HepG2 (cell line): ENCODE data around the gene ALG14. TPM values are rescaled to one million over a fixed set of nuclear protein-coding genes. Genes with fewer than 3 reads are reported as not detected.

Experiments
- ATAC-seq: fragments of 200-7000 bp; cut with Tn5 transposase; 3 replicates; pipeline ENCODE4 v1.9.1; 2020; ENCODE audit warnings: mild to moderate bottlenecking, moderate library complexity
- BruUV-seq: library from RNA; stranded (reverse); fragments of 400-500 nt; replicated peaks from 2 replicates; lab custom pipeline; 2021; lab: Mats Ljungman, UMichigan
- CTCF ChIA-PET: fragments of 300-600 bp; formaldehyde crosslinking; extraction: SDS; loops from one replicate; lab custom pipeline; 2021; ENCODE audit warnings: low total read pairs, inconsistent platforms, low intra/inter-chr PET ratio; lab: Yijun Ruan, JAX
- POLR2A ChIA-PET: fragments of 350-600 bp; sonication (Branson Sonifier 250); formaldehyde crosslinking; loops from one replicate; lab custom pipeline; 2020; ENCODE audit warnings: antibody characterized with exemption, inconsistent platforms; lab: Yijun Ruan, JAX
- DNase-seq: peaks from one replicate; pipeline ENCODE4 v3.0.0-alpha.2; 2015; ENCODE audit warnings: low spot score
- FAIRE-seq: peaks from 3 replicates; lab custom pipeline; 2011; peaks lifted over from hg19 to GRCh38; lab: Jason Lieb, UNC
- H2AFZ ChIP-seq: one replicate; pipeline ENCODE4 v1.6.1; 2011; ENCODE audit warnings: low read length, inconsistent platforms
- H3K27ac ChIP-seq: fragments of 300-600 bp; 3 replicates; pipeline ENCODE4 v1.8.0; 2011; ENCODE audit warnings: mixed run types, mild to moderate bottlenecking, mixed read lengths, low read length, inconsistent platforms; ENCODE audit not compliant: insufficient read depth; ENCODE audit errors: extremely low read length
- H3K27me3 ChIP-seq, 2 experiments: fragments of 200-600 bp in 1 of 2; 2 replicates in 1 of 2; 3 replicates in 1 of 2; pipeline versions ENCODE4 v1.6.0 to v1.8.0; 2011; ENCODE audit warnings: low read length in 2 of 2, mild to moderate bottlenecking in 2 of 2, moderate library complexity in 2 of 2, inconsistent platforms in 1 of 2; ENCODE audit not compliant: insufficient read depth in 2 of 2, control insufficient read depth in 1 of 2
- H3K36me3 ChIP-seq, 2 experiments: fragments of 200-600 bp in 1 of 2; replicated peaks in 1 of 2; 2 replicates in 1 of 2; 3 replicates in 1 of 2; pipeline versions ENCODE4 v1.5.1 to v1.8.0; 2011; ENCODE audit warnings: low read length in 2 of 2, inconsistent platforms in 1 of 2; ENCODE audit not compliant: insufficient read depth in 2 of 2, control insufficient read depth in 1 of 2
- H3K4me1 ChIP-seq: 2 replicates; pipeline ENCODE4 v1.5.1; 2012; ENCODE audit warnings: low read length, inconsistent platforms; ENCODE audit not compliant: insufficient read depth
- H3K4me2 ChIP-seq: 2 replicates; pipeline ENCODE4 v1.6.0; 2011; ENCODE audit warnings: low read depth, low read length, inconsistent platforms
- H3K4me3 ChIP-seq, 3 experiments: fragments of 200-600 bp in 1 of 3; sonication (generic), shearing (Covaris generic) in 1 of 3; replicated peaks in 1 of 3; 2 replicates each; pipeline ENCODE4 v1.5.1; 2011 to 2016; ENCODE audit warnings: low read length in 3 of 3, inconsistent platforms in 2 of 3, low read depth in 2 of 3, mild to moderate bottlenecking in 2 of 3, control low read depth in 1 of 3, mixed read lengths in 1 of 3; ENCODE audit not compliant: insufficient read depth in 1 of 3
- H3K79me2 ChIP-seq: one replicate; pipeline ENCODE4 v1.6.1; 2011; ENCODE audit warnings: low read length, inconsistent platforms; ENCODE audit not compliant: insufficient read depth
- H3K9ac ChIP-seq: 2 replicates; pipeline ENCODE4 v1.6.0; 2011; ENCODE audit warnings: mild to moderate bottlenecking, low read depth, low read length, inconsistent platforms; ENCODE audit not compliant: insufficient read depth
- H3K9me3 ChIP-seq: 2 replicates; pipeline ENCODE4 v1.5.1; 2012; ENCODE audit warnings: mild to moderate bottlenecking, low read length
- H4K20me1 ChIP-seq: 2 replicates; pipeline ENCODE4 v1.6.0; 2011; ENCODE audit warnings: inconsistent platforms, mild to moderate bottlenecking, low read length, moderate library complexity; ENCODE audit not compliant: insufficient read depth
- HDAC6 ChIP-seq: fragments of 200-600 bp; sonication (generic); IDR thresholded peaks from 2 replicates; pipeline ENCODE4 v1.7.0; 2017; ENCODE audit warnings: mild to moderate bottlenecking, antibody characterized with exemption, low read length, low read depth
- RAD21 ChIP-seq: fragments of 450-650 bp; formaldehyde crosslinking; IDR thresholded peaks from 2 replicates; pipeline ENCODE4 v1.5.0; 2020; ENCODE audit warnings: mild to moderate bottlenecking
- SATB2 ChIP-seq: sonication (generic); formaldehyde crosslinking; IDR thresholded peaks from 2 replicates; pipeline ENCODE4 v1.5.0; 2020; ENCODE audit warnings: missing genetic modification reagents
- STAG1 ChIP-seq: sonication (generic); formaldehyde crosslinking; IDR thresholded peaks from 2 replicates; pipeline ENCODE4 v1.4.0; 2020; ENCODE audit warnings: missing genetic modification reagents
- ZNF570 ChIP-seq: sonication (generic); formaldehyde crosslinking; IDR thresholded peaks from 2 replicates; pipeline ENCODE4 v1.4.0; 2020; ENCODE audit warnings: mild to moderate bottlenecking, missing genetic modification reagents, borderline replicate concordance
- WGBS: methylation state at CpG from one replicate; pipeline ENCODE4 v1.1.6; 2017; ENCODE audit warnings: low lambda C conversion rate; 5-methylcytosine and 5-hydroxymethylcytosine counted together
- in situ Hi-C: cut with HindIII; loops from 2 replicates; pipeline ENCODE4 v1.10.0; 2017; ENCODE audit warnings: low pct_unique_long_range_greater_than_20kb; ENCODE audit not compliant: extremely low pct_ligation_motif_present
- intact Hi-C: fragments of 100-400 bp; cut with micrococcal nuclease; formaldehyde crosslinking; loops from one replicate; pipeline ENCODE4 v1.10.0; 2022; ENCODE audit not compliant: unreplicated experiment
- polyA plus RNA-seq, 8 experiments: library from polyadenylated mRNA; depleted of rRNA in 3 of 8; stranded (reverse) in 7 of 8; unstranded in 1 of 8; fragments of >200 nt; fragmentation: Illumina TruSeq in 4 of 8; extraction: Trizol in 4 of 8; gene quantifications; 2 replicates each; pipeline versions ENCODE4 v1.2.1 to v1.2.3, GENCODE V29; 2011 to 2016; ENCODE audit warnings: low read depth in 4 of 8, missing spikeins in 1 of 8, mixed read lengths in 1 of 8; ENCODE audit not compliant: insufficient read depth in 1 of 8
- total RNA-seq, 5 experiments: library from RNA; depleted of rRNA; stranded (reverse); fragments of >200 nt; fragmentation: Illumina TruSeq; extraction: Trizol; gene quantifications; 2 replicates each; pipeline ENCODE4 v1.2.3, GENCODE V29; 2016; ENCODE audit warnings: low read depth in 1 of 5
- TF ChIP-seq, protein P1 (sequence below): sonication (generic); formaldehyde crosslinking; IDR thresholded peaks from 2 replicates; pipeline ENCODE4 v1.9.0; 2021; ENCODE audit warnings: missing genetic modification reagents, borderline replicate concordance
- TF ChIP-seq, protein P2 (sequence below): sonication (generic); formaldehyde crosslinking; IDR thresholded peaks from 2 replicates; pipeline ENCODE4 v1.8.1; 2023; ENCODE audit warnings: mild to moderate bottlenecking, missing genetic modification reagents, borderline replicate concordance
- TF ChIP-seq, protein P3 (sequence below): sonication (generic); formaldehyde crosslinking; conservative IDR thresholded peaks from 2 replicates; pipeline ENCODE4 v1.8.1; 2023; ENCODE audit warnings: missing genetic modification reagents
- TF ChIP-seq, protein P4 (sequence below): sonication (generic); formaldehyde crosslinking; IDR thresholded peaks from 2 replicates; pipeline ENCODE4 v1.5.0; 2020; ENCODE audit warnings: mild to moderate bottlenecking, missing genetic modification reagents, moderate library complexity
- TF ChIP-seq, protein P5 (sequence below): sonication (generic); formaldehyde crosslinking; conservative IDR thresholded peaks from 2 replicates; pipeline ENCODE4 v1.4.0; 2020; ENCODE audit warnings: missing genetic modification reagents
- TF ChIP-seq, protein P6 (sequence below): IDR thresholded peaks from 2 replicates; pipeline ENCODE4 v1.6.1; 2016; ENCODE audit warnings: low read depth, missing genetic modification reagents, missing compliant biosample characterization

The ALG14 gene
- total and polyA plus RNA-seq, 2 of the 13 experiments (the other 11 are each of a cell fraction or from before 2014, with no cell fraction given): 4.5 to 12.7 TPM

DNA sequence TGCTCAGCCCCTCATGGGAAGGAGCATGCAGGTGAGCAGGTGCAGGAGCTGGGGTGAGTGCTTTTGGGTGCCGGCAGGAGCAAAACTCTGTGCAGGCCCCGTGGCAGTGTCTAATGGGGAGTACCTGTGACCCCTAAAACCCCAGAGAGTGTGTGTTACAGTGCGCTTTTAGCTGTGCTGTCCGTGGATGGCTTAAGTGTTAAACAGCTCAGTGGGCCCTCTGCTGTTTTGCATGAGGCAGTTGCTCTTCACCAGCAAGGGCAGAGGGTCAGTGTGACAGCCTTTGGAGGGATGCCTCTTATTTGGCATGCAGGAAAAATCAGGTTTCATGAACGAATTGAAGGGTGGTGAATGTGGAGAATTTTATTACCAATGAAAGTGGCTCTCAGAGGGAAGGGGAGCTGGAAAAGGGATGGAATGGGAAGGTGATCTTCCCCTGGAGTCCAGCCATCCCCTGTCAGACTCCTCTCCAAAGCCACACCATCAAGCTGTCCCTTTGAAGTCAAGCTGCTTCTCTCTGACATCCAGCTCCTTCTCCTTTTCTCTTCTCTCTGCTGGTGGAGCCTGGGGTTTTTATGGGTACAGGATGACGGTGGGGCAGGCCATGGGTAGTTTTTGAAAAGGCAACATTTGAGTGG, 17.0 kb upstream of the ALG14 start:
- FAIRE-seq: no peak
- TF ChIP-seq, protein P1, sequence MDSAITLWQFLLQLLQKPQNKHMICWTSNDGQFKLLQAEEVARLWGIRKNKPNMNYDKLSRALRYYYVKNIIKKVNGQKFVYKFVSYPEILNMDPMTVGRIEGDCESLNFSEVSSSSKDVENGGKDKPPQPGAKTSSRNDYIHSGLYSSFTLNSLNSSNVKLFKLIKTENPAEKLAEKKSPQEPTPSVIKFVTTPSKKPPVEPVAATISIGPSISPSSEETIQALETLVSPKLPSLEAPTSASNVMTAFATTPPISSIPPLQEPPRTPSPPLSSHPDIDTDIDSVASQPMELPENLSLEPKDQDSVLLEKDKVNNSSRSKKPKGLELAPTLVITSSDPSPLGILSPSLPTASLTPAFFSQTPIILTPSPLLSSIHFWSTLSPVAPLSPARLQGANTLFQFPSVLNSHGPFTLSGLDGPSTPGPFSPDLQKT (CRISPR knock-in tag): no peak
- TF ChIP-seq RAD21 (CRISPR knock-in tag): peak; percentile 19; the same call in 1 of the 2 replicates
- TF ChIP-seq, protein P2, sequence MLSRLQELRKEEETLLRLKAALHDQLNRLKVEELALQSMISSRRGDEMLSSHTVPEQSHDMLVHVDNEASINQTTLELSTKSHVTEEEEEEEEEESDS (CRISPR knock-in tag): no peak
- TF ChIP-seq HDAC6: no peak
- TF ChIP-seq, protein P3, sequence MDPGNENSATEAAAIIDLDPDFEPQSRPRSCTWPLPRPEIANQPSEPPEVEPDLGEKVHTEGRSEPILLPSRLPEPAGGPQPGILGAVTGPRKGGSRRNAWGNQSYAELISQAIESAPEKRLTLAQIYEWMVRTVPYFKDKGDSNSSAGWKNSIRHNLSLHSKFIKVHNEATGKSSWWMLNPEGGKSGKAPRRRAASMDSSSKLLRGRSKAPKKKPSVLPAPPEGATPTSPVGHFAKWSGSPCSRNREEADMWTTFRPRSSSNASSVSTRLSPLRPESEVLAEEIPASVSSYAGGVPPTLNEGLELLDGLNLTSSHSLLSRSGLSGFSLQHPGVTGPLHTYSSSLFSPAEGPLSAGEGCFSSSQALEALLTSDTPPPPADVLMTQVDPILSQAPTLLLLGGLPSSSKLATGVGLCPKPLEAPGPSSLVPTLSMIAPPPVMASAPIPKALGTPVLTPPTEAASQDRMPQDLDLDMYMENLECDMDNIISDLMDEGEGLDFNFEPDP: no peak
- no peak for TF ChIP-seq ZNF570 (CRISPR knock-in tag)
- TF ChIP-seq, protein P4, sequence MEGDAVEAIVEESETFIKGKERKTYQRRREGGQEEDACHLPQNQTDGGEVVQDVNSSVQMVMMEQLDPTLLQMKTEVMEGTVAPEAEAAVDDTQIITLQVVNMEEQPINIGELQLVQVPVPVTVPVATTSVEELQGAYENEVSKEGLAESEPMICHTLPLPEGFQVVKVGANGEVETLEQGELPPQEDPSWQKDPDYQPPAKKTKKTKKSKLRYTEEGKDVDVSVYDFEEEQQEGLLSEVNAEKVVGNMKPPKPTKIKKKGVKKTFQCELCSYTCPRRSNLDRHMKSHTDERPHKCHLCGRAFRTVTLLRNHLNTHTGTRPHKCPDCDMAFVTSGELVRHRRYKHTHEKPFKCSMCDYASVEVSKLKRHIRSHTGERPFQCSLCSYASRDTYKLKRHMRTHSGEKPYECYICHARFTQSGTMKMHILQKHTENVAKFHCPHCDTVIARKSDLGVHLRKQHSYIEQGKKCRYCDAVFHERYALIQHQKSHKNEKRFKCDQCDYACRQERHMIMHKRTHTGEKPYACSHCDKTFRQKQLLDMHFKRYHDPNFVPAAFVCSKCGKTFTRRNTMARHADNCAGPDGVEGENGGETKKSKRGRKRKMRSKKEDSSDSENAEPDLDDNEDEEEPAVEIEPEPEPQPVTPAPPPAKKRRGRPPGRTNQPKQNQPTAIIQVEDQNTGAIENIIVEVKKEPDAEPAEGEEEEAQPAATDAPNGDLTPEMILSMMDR: peak; percentile 38; the same call in 1 of the 2 replicates
- TF ChIP-seq STAG1 (CRISPR knock-in tag): peak; percentile 39
- TF ChIP-seq, protein P5, sequence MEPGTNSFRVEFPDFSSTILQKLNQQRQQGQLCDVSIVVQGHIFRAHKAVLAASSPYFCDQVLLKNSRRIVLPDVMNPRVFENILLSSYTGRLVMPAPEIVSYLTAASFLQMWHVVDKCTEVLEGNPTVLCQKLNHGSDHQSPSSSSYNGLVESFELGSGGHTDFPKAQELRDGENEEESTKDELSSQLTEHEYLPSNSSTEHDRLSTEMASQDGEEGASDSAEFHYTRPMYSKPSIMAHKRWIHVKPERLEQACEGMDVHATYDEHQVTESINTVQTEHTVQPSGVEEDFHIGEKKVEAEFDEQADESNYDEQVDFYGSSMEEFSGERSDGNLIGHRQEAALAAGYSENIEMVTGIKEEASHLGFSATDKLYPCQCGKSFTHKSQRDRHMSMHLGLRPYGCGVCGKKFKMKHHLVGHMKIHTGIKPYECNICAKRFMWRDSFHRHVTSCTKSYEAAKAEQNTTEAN (CRISPR knock-in tag): no peak
- TF ChIP-seq, protein P6, sequence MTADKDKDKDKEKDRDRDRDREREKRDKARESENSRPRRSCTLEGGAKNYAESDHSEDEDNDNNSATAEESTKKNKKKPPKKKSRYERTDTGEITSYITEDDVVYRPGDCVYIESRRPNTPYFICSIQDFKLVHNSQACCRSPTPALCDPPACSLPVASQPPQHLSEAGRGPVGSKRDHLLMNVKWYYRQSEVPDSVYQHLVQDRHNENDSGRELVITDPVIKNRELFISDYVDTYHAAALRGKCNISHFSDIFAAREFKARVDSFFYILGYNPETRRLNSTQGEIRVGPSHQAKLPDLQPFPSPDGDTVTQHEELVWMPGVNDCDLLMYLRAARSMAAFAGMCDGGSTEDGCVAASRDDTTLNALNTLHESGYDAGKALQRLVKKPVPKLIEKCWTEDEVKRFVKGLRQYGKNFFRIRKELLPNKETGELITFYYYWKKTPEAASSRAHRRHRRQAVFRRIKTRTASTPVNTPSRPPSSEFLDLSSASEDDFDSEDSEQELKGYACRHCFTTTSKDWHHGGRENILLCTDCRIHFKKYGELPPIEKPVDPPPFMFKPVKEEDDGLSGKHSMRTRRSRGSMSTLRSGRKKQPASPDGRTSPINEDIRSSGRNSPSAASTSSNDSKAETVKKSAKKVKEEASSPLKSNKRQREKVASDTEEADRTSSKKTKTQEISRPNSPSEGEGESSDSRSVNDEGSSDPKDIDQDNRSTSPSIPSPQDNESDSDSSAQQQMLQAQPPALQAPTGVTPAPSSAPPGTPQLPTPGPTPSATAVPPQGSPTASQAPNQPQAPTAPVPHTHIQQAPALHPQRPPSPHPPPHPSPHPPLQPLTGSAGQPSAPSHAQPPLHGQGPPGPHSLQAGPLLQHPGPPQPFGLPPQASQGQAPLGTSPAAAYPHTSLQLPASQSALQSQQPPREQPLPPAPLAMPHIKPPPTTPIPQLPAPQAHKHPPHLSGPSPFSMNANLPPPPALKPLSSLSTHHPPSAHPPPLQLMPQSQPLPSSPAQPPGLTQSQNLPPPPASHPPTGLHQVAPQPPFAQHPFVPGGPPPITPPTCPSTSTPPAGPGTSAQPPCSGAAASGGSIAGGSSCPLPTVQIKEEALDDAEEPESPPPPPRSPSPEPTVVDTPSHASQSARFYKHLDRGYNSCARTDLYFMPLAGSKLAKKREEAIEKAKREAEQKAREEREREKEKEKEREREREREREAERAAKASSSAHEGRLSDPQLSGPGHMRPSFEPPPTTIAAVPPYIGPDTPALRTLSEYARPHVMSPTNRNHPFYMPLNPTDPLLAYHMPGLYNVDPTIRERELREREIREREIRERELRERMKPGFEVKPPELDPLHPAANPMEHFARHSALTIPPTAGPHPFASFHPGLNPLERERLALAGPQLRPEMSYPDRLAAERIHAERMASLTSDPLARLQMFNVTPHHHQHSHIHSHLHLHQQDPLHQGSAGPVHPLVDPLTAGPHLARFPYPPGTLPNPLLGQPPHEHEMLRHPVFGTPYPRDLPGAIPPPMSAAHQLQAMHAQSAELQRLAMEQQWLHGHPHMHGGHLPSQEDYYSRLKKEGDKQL (CRISPR knock-in tag): no peak
- no peak for TF ChIP-seq SATB2 (CRISPR knock-in tag)

More for the DNA sequence above, 17.0 kb upstream of the ALG14 start:
- in situ Hi-C loops (loop anchor here (10.0 kb wide), 1 partner anchor 145 kb away; the partner anchor contains the start of gene RWDD3), intact Hi-C loops (no loop called here)
- WGBS: 29% methylated on average over 4 of the region's 6 CpGs
- peaks cover 38% of the 10 kb centered on the region for H3K4me1 ChIP-seq
- H3K9me3 ChIP-seq: no peaks in the 10 kb centered on the region
- H3K79me2 ChIP-seq: no peaks in the 10 kb centered on the region
- H3K36me3 ChIP-seq: no peaks in the 10 kb centered on the region
- BruUV-seq: no TSS peak
- ChIA-PET CTCF (interaction anchor here (2.0 kb wide), 1 partner anchor 46 kb away, joined by 4 read pairs; no protein-coding TSS in a partner anchor), POLR2A (interaction anchor here (0.6 kb wide), 1 partner anchor 23 kb away, joined by 3 read pairs; no protein-coding TSS in a partner anchor)
- no peak overlapping the region for H3K9ac ChIP-seq
- no peak overlapping the region for H3K4me2 ChIP-seq
- H3K4me3 ChIP-seq: no peak overlapping the region
- ATAC-seq (peak; percentile 77), DNase-seq (no peak)
- no peak overlapping the region for H2AFZ ChIP-seq
- no peaks in the 10 kb centered on the region for H3K27me3 ChIP-seq
- no peak overlapping the region for H3K27ac ChIP-seq
- no peaks in the 10 kb centered on the region for H4K20me1 ChIP-seq
